ENCODE results near the gene MNX1.

MNX1 gene

DNA sequence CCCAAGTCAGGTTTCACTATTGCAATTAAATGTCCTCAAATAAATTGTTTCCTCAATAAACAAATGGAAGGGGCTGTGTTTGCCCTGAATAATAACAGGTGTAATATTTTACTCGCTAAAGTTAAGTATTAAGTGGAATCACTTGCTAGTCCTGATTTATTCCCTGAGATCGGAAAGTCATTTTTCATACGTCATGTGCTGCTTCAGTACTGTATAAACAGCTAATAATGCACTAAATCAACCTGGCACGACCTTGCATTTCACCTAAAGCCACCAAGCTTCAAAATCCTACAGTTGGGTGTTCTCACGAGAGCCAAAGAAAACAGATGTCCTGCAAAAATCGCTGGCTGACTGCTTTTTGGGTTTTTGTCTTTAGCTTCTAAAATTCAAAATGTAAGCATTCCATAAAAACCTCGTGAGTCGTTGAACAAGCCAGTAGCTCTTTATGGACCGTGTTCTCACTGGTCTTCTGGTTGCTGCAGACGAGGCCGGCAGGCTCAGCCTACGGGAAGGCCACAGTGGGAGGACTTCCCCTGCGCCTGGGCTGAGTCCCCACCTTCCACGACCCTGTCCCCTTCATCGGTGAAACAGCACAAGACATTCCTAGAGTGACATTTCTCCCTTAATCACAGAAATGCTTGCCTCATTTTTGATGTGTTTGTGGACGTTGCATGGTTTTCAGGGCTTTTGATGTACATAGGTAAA, 17.9 kb upstream of the MNX1 start:
- Histone ChIP-seq H3K9me3 (ENCODE audit: control insufficient read depth, low read length) (no peaks in the 10 kb centered on the region), H3K4me3 (ENCODE audit: low read length) (no peak overlapping the region), H3K4me1 (ENCODE audit: control insufficient read depth, insufficient read depth, low read length) (no peaks in the 10 kb centered on the region), H3K9ac (ENCODE audit: low read length) (no peak overlapping the region), H3K27me3 (ENCODE audit: control insufficient read depth, insufficient read depth, low read length) (peaks cover 50% of the 10 kb centered on the region), H3K36me3 (ENCODE audit: control insufficient read depth, insufficient read depth, low read length) (no peaks in the 10 kb centered on the region)

DNA sequence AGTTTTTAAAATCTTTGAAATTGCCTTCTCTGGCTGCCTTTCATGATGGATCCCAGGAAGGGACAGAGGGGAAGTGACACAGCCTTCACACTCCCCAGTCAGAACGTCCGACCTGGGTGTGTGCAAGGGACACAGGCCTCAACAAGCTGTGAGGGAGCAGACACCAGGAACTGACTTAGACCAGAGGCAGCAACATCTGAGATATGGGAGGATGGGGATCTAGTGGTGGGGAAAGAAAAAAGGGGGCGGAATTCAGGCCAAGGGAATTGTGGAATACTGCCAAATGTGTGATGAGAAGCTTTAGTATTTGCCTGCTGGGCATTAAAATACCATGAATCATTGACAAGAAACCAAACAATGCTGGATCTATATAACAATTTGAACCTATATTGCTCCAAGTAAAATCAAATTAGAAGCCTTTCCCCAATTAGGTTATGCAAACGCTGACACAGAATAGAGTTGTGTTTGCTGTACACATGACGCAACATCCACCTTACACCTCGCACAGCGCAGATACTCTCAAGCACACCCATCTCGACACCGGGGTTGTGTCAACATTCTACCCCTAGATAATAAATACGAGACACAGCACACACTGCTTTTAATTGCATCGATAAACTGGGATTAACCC, 17.2 kb upstream of the MNX1 start:
- Histone ChIP-seq H3K9ac (ENCODE audit: low read length) (no peak overlapping the region), H3K36me3 (ENCODE audit: control insufficient read depth, insufficient read depth, low read length) (no peaks in the 10 kb centered on the region), H3K4me3 (ENCODE audit: low read length) (no peak overlapping the region), H3K4me1 (ENCODE audit: control insufficient read depth, insufficient read depth, low read length) (peaks cover under 1% of the 10 kb centered on the region), H3K9me3 (ENCODE audit: control insufficient read depth, low read length) (no peaks in the 10 kb centered on the region), H3K27me3 (ENCODE audit: control insufficient read depth, insufficient read depth, low read length) (peaks cover 57% of the 10 kb centered on the region)

- H3K9ac ChIP-seq (ENCODE audit: low read length), result no peak overlapping the region
- H3K27me3 ChIP-seq (ENCODE audit: control insufficient read depth, insufficient read depth, low read length), result peaks cover 77% of the 10 kb centered on the region
- H3K4me3 ChIP-seq (ENCODE audit: low read length), result no peak overlapping the region
- peaks cover 12% of the 10 kb centered on the region for H3K4me1 ChIP-seq (ENCODE audit: control insufficient read depth, insufficient read depth, low read length)
- no peaks in the 10 kb centered on the region for H3K36me3 ChIP-seq (ENCODE audit: control insufficient read depth, insufficient read depth, low read length)
- H3K9me3 ChIP-seq (ENCODE audit: control insufficient read depth, low read length), result no peaks in the 10 kb centered on the region
Measured at GRCh38 chr7:157024716-157025115, 14.3 kb upstream of the MNX1 start.

GRCh38 chr7:157023589-157023905, 13.1 kb upstream of the MNX1 start:
- no peaks in the 10 kb centered on the region for H3K36me3 ChIP-seq (ENCODE audit: control insufficient read depth, insufficient read depth, low read length)
- peaks cover 83% of the 10 kb centered on the region for H3K27me3 ChIP-seq (ENCODE audit: control insufficient read depth, insufficient read depth, low read length)
- H3K4me3 ChIP-seq (ENCODE audit: low read length), result no peak overlapping the region
- H3K9me3 ChIP-seq (ENCODE audit: control insufficient read depth, low read length), result no peaks in the 10 kb centered on the region
- no peak overlapping the region for H3K9ac ChIP-seq (ENCODE audit: low read length)
- H3K4me1 ChIP-seq (ENCODE audit: control insufficient read depth, insufficient read depth, low read length), result peaks cover 20% of the 10 kb centered on the region

- Histone ChIP-seq H3K36me3 (ENCODE audit: control insufficient read depth, insufficient read depth, low read length) (no peaks in the 10 kb centered on the region), H3K4me1 (ENCODE audit: control insufficient read depth, insufficient read depth, low read length) (peaks cover 21% of the 10 kb centered on the region), H3K4me3 (ENCODE audit: low read length) (no peak overlapping the region), H3K27me3 (ENCODE audit: control insufficient read depth, insufficient read depth, low read length) (peaks cover 83% of the 10 kb centered on the region), H3K9me3 (ENCODE audit: control insufficient read depth, low read length) (no peaks in the 10 kb centered on the region), H3K9ac (ENCODE audit: low read length) (no peak overlapping the region)
Measured at GRCh38 chr7:157022681-157023588, 12.5 kb upstream of the MNX1 start.

DNA sequence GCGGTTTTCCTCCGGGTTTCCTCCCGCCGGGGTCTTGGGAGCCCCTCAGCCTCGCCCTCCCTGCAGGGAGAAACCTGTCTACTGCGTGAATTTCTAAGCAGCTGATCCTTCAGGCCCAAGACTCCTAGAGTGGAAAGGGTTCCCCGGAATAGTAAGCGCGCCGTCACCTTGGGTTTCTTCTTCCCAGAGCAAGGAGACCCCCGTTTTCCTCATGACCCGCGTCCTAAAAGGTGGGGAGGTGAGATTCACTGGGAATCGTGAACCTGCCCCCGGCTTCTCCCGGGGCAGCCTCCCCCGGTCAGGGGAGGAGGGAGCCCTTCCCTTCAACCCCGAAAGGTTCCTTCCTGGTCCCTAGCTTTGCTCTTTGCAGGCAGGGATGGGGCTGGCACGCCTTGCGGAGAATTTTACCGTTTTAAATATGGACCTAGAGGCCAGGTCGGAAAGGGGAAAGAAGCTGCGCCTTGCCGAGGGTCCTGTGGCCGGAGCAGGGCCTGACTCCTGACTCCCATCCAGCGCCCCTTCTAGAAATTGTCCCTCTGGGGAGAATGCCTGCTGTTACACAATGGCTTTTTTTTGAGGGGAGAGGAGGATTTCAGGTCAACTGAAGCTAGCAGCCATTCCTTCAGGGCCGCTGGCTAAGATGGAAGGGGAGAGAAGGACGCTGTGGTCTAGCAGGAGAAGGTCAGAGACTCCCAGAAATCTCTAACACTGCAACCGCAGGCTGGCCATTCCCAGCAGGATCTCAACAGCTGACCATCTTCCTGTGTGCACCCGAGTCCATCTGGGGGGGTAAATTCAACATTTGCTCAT, 11.6 kb upstream of the MNX1 start:
- H3K27me3 ChIP-seq (ENCODE audit: control insufficient read depth, insufficient read depth, low read length), result peaks cover 85% of the 10 kb centered on the region
- no peaks in the 10 kb centered on the region for H3K9me3 ChIP-seq (ENCODE audit: control insufficient read depth, low read length)
- no peak overlapping the region for H3K9ac ChIP-seq (ENCODE audit: low read length)
- no peak overlapping the region for H3K4me3 ChIP-seq (ENCODE audit: low read length)
- H3K36me3 ChIP-seq (ENCODE audit: control insufficient read depth, insufficient read depth, low read length), result no peaks in the 10 kb centered on the region
- peaks cover 21% of the 10 kb centered on the region for H3K4me1 ChIP-seq (ENCODE audit: control insufficient read depth, insufficient read depth, low read length)

- Histone ChIP-seq H3K9ac (ENCODE audit: low read length) (no peak overlapping the region), H3K9me3 (ENCODE audit: control insufficient read depth, low read length) (no peaks in the 10 kb centered on the region), H3K27me3 (ENCODE audit: control insufficient read depth, insufficient read depth, low read length) (peaks cover 90% of the 10 kb centered on the region), H3K4me1 (ENCODE audit: control insufficient read depth, insufficient read depth, low read length) (peaks cover 21% of the 10 kb centered on the region), H3K4me3 (ENCODE audit: low read length) (no peak overlapping the region), H3K36me3 (ENCODE audit: control insufficient read depth, insufficient read depth, low read length) (no peaks in the 10 kb centered on the region)
Measured at GRCh38 chr7:157021071-157021870, 10.8 kb upstream of the MNX1 start.

- Histone ChIP-seq H3K9me3 (ENCODE audit: control insufficient read depth, low read length) (no peaks in the 10 kb centered on the region), H3K27me3 (ENCODE audit: control insufficient read depth, insufficient read depth, low read length) (peaks cover 91% of the 10 kb centered on the region), H3K4me3 (ENCODE audit: low read length) (no peak overlapping the region), H3K9ac (ENCODE audit: low read length) (no peak overlapping the region), H3K4me1 (ENCODE audit: control insufficient read depth, insufficient read depth, low read length) (peaks cover 21% of the 10 kb centered on the region), H3K36me3 (ENCODE audit: control insufficient read depth, insufficient read depth, low read length) (no peaks in the 10 kb centered on the region)
Measured at GRCh38 chr7:157020514-157021070, 10.1 kb upstream of the MNX1 start.

DNA sequence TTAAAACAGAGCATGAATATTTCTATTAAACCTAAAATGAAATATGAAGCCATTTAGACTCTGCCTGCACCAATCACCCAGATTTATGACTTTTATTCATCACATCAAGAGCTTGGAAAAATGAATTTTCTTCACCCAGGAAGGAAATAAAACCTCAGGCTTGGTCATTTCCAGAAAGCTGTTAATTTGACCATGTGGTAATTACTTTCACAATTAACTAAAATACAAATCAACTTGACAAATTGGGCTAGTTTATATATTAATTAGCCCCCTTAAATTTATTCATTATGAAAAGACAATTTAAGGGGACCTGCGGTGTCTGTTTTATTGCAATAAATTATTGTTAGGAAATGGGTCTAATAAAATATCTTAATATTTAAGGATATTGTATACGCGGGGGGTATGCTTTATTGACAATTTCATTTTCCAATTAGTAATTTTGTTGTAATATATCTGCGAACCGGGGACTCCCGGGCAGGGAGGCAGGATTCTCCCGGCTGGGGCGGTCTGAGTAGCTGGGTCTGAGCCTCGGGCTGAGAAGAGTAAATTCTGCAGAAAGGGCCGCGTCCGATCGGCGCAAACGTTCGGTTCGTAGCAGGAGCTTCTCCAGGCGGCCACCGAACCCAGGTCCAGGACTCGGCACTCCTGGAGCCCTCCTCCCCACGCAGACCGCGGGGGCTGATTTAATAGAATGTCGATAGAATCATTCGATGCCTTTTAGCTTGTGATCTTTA, 9.4 kb upstream of the MNX1 start:
- no peak overlapping the region for H3K9ac ChIP-seq (ENCODE audit: low read length)
- peaks cover 21% of the 10 kb centered on the region for H3K4me1 ChIP-seq (ENCODE audit: control insufficient read depth, insufficient read depth, low read length)
- no peak overlapping the region for H3K4me3 ChIP-seq (ENCODE audit: low read length)
- H3K9me3 ChIP-seq (ENCODE audit: control insufficient read depth, low read length), result no peaks in the 10 kb centered on the region
- no peaks in the 10 kb centered on the region for H3K36me3 ChIP-seq (ENCODE audit: control insufficient read depth, insufficient read depth, low read length)
- H3K27me3 ChIP-seq (ENCODE audit: control insufficient read depth, insufficient read depth, low read length), result peaks cover 92% of the 10 kb centered on the region

DNA sequence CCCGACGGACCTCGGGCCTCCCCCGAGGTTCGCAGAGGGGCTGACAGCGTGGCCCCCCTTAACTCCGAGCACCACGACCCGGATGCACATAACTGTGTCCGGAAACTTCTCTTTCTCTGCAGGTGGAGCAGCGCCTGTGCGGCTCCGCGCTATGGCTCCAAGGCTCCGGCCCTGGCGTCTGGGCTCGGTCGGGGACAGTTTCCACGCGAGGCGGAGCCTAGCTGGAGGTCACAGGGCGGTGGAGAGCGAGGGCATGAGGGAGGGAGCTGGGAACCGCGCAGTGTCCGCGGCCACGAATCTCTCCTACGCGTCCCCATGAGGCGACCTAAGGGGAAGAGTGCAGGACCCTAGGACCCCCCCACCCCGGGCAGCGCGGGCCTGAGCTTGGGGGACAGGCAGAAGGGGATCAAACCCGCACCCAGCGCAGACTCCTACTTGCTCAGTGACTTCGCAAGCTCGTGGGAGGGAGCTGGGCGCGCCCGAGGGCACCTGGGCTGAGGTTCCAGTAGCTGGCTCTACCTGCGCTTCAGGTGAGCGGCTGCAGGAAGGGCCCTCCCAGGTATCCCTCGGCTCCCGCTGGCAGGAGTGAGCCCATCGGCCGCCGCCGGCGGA, 8.6 kb upstream of the MNX1 start:
- Histone ChIP-seq H3K4me3 (ENCODE audit: low read length) (no peak overlapping the region), H3K9ac (ENCODE audit: low read length) (no peak overlapping the region), H3K4me1 (ENCODE audit: control insufficient read depth, insufficient read depth, low read length) (peaks cover 21% of the 10 kb centered on the region), H3K36me3 (ENCODE audit: control insufficient read depth, insufficient read depth, low read length) (no peaks in the 10 kb centered on the region), H3K9me3 (ENCODE audit: control insufficient read depth, low read length) (no peaks in the 10 kb centered on the region), H3K27me3 (ENCODE audit: control insufficient read depth, insufficient read depth, low read length) (peaks cover 94% of the 10 kb centered on the region)

Data from mucosa of stomach (tissue), 1 donor.